Measurements from ENCODE around the gene ASPN. TPM values are rescaled to one million over a fixed set of nuclear protein-coding genes. Genes with fewer than 3 reads are reported as not detected.
A peak's percentile ranks its signal among the peaks of the same experiment; 100 is the strongest.

The ASPN gene
- total and polyA plus RNA-seq, 8 donors: 0.51 to 16.5 (median 1.8) TPM

GRCh38 chr9:92426501-92427145 lies 55.7 kb downstream of the ASPN start:
- no peak for TF ChIP-seq CTCF (IDR thresholded peaks at IDR 0.05)
- ATAC-seq (peak in 2 of 4 donors; percentile 17 to 60), FAIRE-seq (no peak)

DNA sequence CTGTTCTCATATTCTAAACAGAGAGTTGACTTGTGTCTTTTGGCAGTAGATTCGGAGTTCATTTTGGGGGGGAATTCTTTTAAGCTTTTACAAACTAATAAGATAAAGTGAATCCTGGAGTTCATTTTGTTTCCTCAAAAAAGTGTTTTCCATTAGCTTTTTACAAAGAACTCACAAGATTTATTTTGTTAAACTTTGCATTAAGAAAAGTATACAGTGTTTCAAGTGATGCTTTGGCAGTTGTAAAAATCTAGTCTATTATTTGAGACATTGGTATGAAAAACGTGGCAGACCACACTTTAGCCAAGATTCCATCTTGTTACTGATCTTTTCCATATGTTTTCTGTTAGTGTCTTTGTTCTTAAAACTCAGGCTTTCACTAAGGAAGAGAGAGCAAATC lies 56.8 kb downstream of the ASPN start:
- no peak for TF ChIP-seq CTCF (IDR thresholded peaks at IDR 0.05)
- FAIRE-seq (peak; percentile 49), ATAC-seq (no peak), DNase-seq (no peak)
- no peaks in the 10 kb centered on the region for H3K9me3 ChIP-seq
- H3K27ac ChIP-seq: no peak overlapping the region
- H3K4me3 ChIP-seq: no peak overlapping the region
- no peaks in the 10 kb centered on the region for H3K27me3 ChIP-seq
- no peaks in the 10 kb centered on the region for H3K4me1 ChIP-seq
- H3K36me3 ChIP-seq: no peaks in the 10 kb centered on the region
- intact Hi-C loops (cut with DNase I): no loop called here
- WGBS, 2 donors: 45 to 56% methylated on average over 2 of the region's 2 CpGs

More at GRCh38 chr9:92426501-92427145, 55.7 kb downstream of the ASPN start:
- Histone ChIP-seq H3K4me1 (no peaks in the 10 kb centered on the region), H3K36me3 (no peaks in the 10 kb centered on the region), H3K4me3 (no peak overlapping the region), H3K9me3 (no peaks in the 10 kb centered on the region), H3K27ac (no peak overlapping the region), H3K27me3 (no peaks in the 10 kb centered on the region)
- WGBS, 2 donors: 81 to 82% methylated on average over 5 of the region's 5 CpGs
- intact Hi-C loops (cut with DNase I): no loop called here
- DNase-seq: no peak

DNA sequence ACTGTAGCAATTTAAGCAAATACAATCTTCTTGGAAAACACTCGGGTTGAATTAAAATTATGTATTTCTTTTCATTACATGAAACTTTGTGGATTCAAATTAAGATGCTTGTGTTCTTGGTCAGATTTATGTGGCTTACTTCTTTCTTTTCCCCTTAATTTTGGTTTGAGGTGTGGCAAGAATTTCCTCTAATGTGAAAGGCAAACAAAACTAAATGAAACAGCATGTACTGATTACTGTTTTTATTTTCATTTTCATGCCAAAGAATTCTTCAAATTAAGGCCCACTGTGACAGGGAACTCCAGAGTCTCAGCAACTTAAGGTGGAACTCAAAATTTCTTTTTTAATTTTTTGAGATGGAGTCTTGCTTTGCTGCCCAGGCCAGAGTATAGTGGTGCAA lies 58.0 kb downstream of the ASPN start, which contains the start of gene OMD:
TSS of gene OMD (minus strand) at position 132 of the 400 bp plus-strand sequence. CDS start 6,913 bp downstream, outside the sequence.
- no peak for DNase-seq
- Histone ChIP-seq H3K36me3 (no peaks in the 10 kb centered on the region), H3K4me1 (no peaks in the 10 kb centered on the region), H3K9me3 (no peaks in the 10 kb centered on the region), H3K27ac (no peak within 1 kb of the TSS), H3K27me3 (no peaks in the 10 kb centered on the region), H3K4me3 (peak within 1 kb of the TSS in 1 of 4 donors; percentile 2)
- ATAC-seq: no peak
- no peak for TF ChIP-seq CTCF (IDR thresholded peaks at IDR 0.05)
- no peak for FAIRE-seq
- intact Hi-C loops (cut with DNase I): no loop called here
- 81% methylated on average over 1 of the region's 1 CpG for WGBS, 2 donors

GRCh38 chr9:92423612-92424011 lies 58.7 kb downstream of the ASPN start:
- H3K27me3 ChIP-seq: no peaks in the 10 kb centered on the region
- H3K36me3 ChIP-seq: no peaks in the 10 kb centered on the region
- H3K4me3 ChIP-seq: no peak overlapping the region
- intact Hi-C loops (cut with DNase I): no loop called here
- no peak overlapping the region for H3K27ac ChIP-seq
- no peak for ATAC-seq
- no peaks in the 10 kb centered on the region for H3K9me3 ChIP-seq
- FAIRE-seq: no peak
- H3K4me1 ChIP-seq: no peaks in the 10 kb centered on the region
- DNase-seq: no peak
- no peak for TF ChIP-seq CTCF (IDR thresholded peaks at IDR 0.05)
- WGBS, 2 donors: 94% methylated on average over 2 of the region's 2 CpGs

- Histone ChIP-seq H3K4me3 (peak overlapping the region in 1 of 4 donors; percentile 2), H3K36me3 (no peaks in the 10 kb centered on the region), H3K27me3 (no peaks in the 10 kb centered on the region), H3K27ac (no peak overlapping the region), H3K9me3 (no peaks in the 10 kb centered on the region), H3K4me1 (no peaks in the 10 kb centered on the region)
- no peak for TF ChIP-seq CTCF (IDR thresholded peaks at IDR 0.05)
- intact Hi-C loops (cut with DNase I): no loop called here
- ATAC-seq (no peak), FAIRE-seq (no peak), DNase-seq (no peak)
- WGBS, 2 donors: 87 to 95% methylated on average over 2 of the region's 2 CpGs
Measured at GRCh38 chr9:92422611-92423338, 59.5 kb downstream of the ASPN start.
